ENCODE results near the gene PTPRR. TPM values are rescaled to one million over a fixed set of nuclear protein-coding genes. Genes with fewer than 3 reads are reported as not detected.

Gene PTPRR
- total RNA-seq, 4 donors from 2014 or later = not detected

GRCh38 chr12:70603044-70603443 is 317.5 kb downstream of the PTPRR start:
- DNase-seq (ENCODE audit: low spot score in 2 of 2) = no peak
- Histone ChIP-seq H3K27ac (no peak overlapping the region), H3K4me3 (no peak overlapping the region), H3K27me3 (no peaks in the 10 kb centered on the region), H3K36me3 (no peaks in the 10 kb centered on the region), H3K4me1 (no peaks in the 10 kb centered on the region), H3K9me3 (no peaks in the 10 kb centered on the region)
- WGBS = 89% methylated on average over 1 of the region's 1 CpG
- TF ChIP-seq CTCF (IDR thresholded peaks at IDR 0.05) (no peak), POLR2A (IDR thresholded peaks at IDR 0.05) (no peak), EP300 (IDR thresholded peaks at IDR 0.05) (no peak), POLR2AphosphoS5 (IDR thresholded peaks at IDR 0.05) (no peak)

GRCh38 chr12:70598467-70599193 is 321.9 kb downstream of the PTPRR start:
- no peak overlapping the region for H3K27ac ChIP-seq
- WGBS = 64% methylated on average over 4 of the region's 4 CpGs
- TF ChIP-seq CTCF (IDR thresholded peaks at IDR 0.05) (no peak), EP300 (IDR thresholded peaks at IDR 0.05) (no peak), POLR2A (IDR thresholded peaks at IDR 0.05) (no peak), POLR2AphosphoS5 (IDR thresholded peaks at IDR 0.05) (no peak)
- H3K4me3 ChIP-seq = no peak overlapping the region
- H3K9me3 ChIP-seq = no peaks in the 10 kb centered on the region
- DNase-seq (ENCODE audit: low spot score in 2 of 2) = no peak
- no peaks in the 10 kb centered on the region for H3K4me1 ChIP-seq
- H3K36me3 ChIP-seq = no peaks in the 10 kb centered on the region
- no peaks in the 10 kb centered on the region for H3K27me3 ChIP-seq

- no peak overlapping the region for H3K27ac ChIP-seq
- H3K4me3 ChIP-seq = no peak overlapping the region
- no peak for DNase-seq (ENCODE audit: low spot score in 2 of 2)
- 93% methylated on average over 2 of the region's 2 CpGs for WGBS
- no peaks in the 10 kb centered on the region for H3K4me1 ChIP-seq
- H3K27me3 ChIP-seq = no peaks in the 10 kb centered on the region
- TF ChIP-seq EP300 (IDR thresholded peaks at IDR 0.05) (no peak), POLR2A (IDR thresholded peaks at IDR 0.05) (no peak), POLR2AphosphoS5 (IDR thresholded peaks at IDR 0.05) (no peak), CTCF (IDR thresholded peaks at IDR 0.05) (no peak)
- H3K9me3 ChIP-seq = no peaks in the 10 kb centered on the region
- H3K36me3 ChIP-seq = no peaks in the 10 kb centered on the region
Observed at GRCh38 chr12:70592664-70593063, 327.9 kb downstream of the PTPRR start.

GRCh38 chr12:70590549-70591226 is 329.9 kb downstream of the PTPRR start:
- no peak for DNase-seq (ENCODE audit: low spot score in 2 of 2)

More at GRCh38 chr12:70590549-70591226, 329.9 kb downstream of the PTPRR start:
- no peaks in the 10 kb centered on the region for H3K4me1 ChIP-seq
- TF ChIP-seq EP300 (IDR thresholded peaks at IDR 0.05) (no peak), POLR2A (IDR thresholded peaks at IDR 0.05) (no peak), CTCF (IDR thresholded peaks at IDR 0.05) (no peak), POLR2AphosphoS5 (IDR thresholded peaks at IDR 0.05) (no peak)
- no peaks in the 10 kb centered on the region for H3K36me3 ChIP-seq
- no peak overlapping the region for H3K4me3 ChIP-seq
- H3K9me3 ChIP-seq = no peaks in the 10 kb centered on the region
- no peaks in the 10 kb centered on the region for H3K27me3 ChIP-seq
- 85% methylated on average over 4 of the region's 4 CpGs for WGBS
- H3K27ac ChIP-seq = no peak overlapping the region

Data from suprapubic skin (tissue), 4 donors.